MM.1S (cell line): ENCODE results near the gene REG4.

Experiments used
- DNase-seq: peaks from one replicate; pipeline ENCODE4 v3.0.0-alpha.2; 2015
- H2AFZ ChIP-seq: fragments of 300-600 bp; sonication (generic); 2 replicates; pipeline ENCODE4 v1.6.0; 2016; ENCODE audit warnings: antibody characterized with exemption, low read length
- H3F3A ChIP-seq: fragments of 300-600 bp; sonication (generic); 2 replicates; pipeline ENCODE4 v1.6.1; 2016; ENCODE audit warnings: mild to moderate bottlenecking, antibody characterized with exemption, low read length, moderate library complexity, mixed read lengths; ENCODE audit not compliant: insufficient read depth
- H3K27ac ChIP-seq: fragments of 300-600 bp; sonication (generic); 2 replicates; pipeline ENCODE4 v1.5.1; 2016; ENCODE audit warnings: mild to moderate bottlenecking, low read length
- H3K27me3 ChIP-seq: fragments of 300-600 bp; sonication (generic); replicated peaks from 2 replicates; pipeline ENCODE4 v1.6.0; 2016; ENCODE audit warnings: low read length; ENCODE audit not compliant: insufficient read depth
- H3K36me3 ChIP-seq: fragments of 300-600 bp; sonication (generic); replicated peaks from 2 replicates; pipeline ENCODE4 v1.6.1; 2016; ENCODE audit warnings: mild to moderate bottlenecking, low read length, mixed read lengths; ENCODE audit not compliant: insufficient read depth
- H3K4me1 ChIP-seq: fragments of 300-600 bp; sonication (generic); 2 replicates; pipeline ENCODE4 v1.6.1; 2016; ENCODE audit warnings: low read length, mixed read lengths
- H3K4me2 ChIP-seq: fragments of 300-600 bp; sonication (generic); 2 replicates; pipeline ENCODE4 v1.6.0; 2016; ENCODE audit warnings: low read depth, low read length
- H3K4me3 ChIP-seq: fragments of 300-600 bp; sonication (generic); 2 replicates; pipeline ENCODE4 v1.5.1; 2016; ENCODE audit warnings: low read length, mixed read lengths
- H3K79me2 ChIP-seq: fragments of 300-600 bp; sonication (generic); 2 replicates; pipeline ENCODE4 v1.6.1; 2016; ENCODE audit warnings: mixed run types, low read length, mixed read lengths
- H3K9ac ChIP-seq: fragments of 300-600 bp; sonication (generic); 2 replicates; pipeline ENCODE4 v1.6.1; 2016; ENCODE audit warnings: low read length, mixed read lengths
- H3K9me2 ChIP-seq: fragments of 300-600 bp; sonication (generic); replicated peaks from 2 replicates; pipeline ENCODE4 v1.6.1; 2016; ENCODE audit warnings: mild to moderate bottlenecking, low read length, mixed read lengths; ENCODE audit not compliant: insufficient read depth
- H3K9me3 ChIP-seq: fragments of 300-600 bp; sonication (generic); replicated peaks from 2 replicates; pipeline ENCODE4 v1.6.1; 2016; ENCODE audit warnings: mild to moderate bottlenecking, low read length, mixed read lengths; ENCODE audit not compliant: insufficient read depth
- H4K20me1 ChIP-seq: fragments of 300-600 bp; sonication (generic); 2 replicates; pipeline ENCODE4 v1.6.1; 2016; ENCODE audit warnings: mild to moderate bottlenecking, low read length, moderate library complexity, mixed read lengths; ENCODE audit not compliant: insufficient read depth
- EZH2 ChIP-seq: fragments of 300-600 bp; sonication (generic); optimal IDR thresholded peaks from 2 replicates; pipeline ENCODE3; 2017; ENCODE audit warnings: low read depth, mild to moderate bottlenecking, antibody characterized with exemption, low read length, mixed read lengths
- EZH2phosphoT487 ChIP-seq: fragments of 300-600 bp; sonication (generic); IDR thresholded peaks from 2 replicates; pipeline ENCODE4 v1.6.1; 2018; ENCODE audit warnings: antibody characterized with exemption, low read length
- TF ChIP-seq, protein P1 (sequence below): fragments of 300-600 bp; sonication (generic); IDR thresholded peaks from 2 replicates; pipeline ENCODE4 v1.5.1; 2016; ENCODE audit warnings: antibody characterized with exemption, low read length, mixed read lengths

Gene REG4

GRCh38 chr1:119752592-119752991 is 58.7 kb downstream of the REG4 start:
- H3K9me3 ChIP-seq = no peaks in the 10 kb centered on the region
- H3K27ac ChIP-seq = no peak overlapping the region
- H3K4me3 ChIP-seq = no peak overlapping the region
- TF ChIP-seq EZH2phosphoT487 = no peak
- TF ChIP-seq EZH2 = no peak
- DNase-seq = no peak
- H3K4me2 ChIP-seq = no peak overlapping the region
- H3F3A ChIP-seq = no peaks in the 10 kb centered on the region
- H4K20me1 ChIP-seq = no peaks in the 10 kb centered on the region
- no peaks in the 10 kb centered on the region for H3K9me2 ChIP-seq
- no peaks in the 10 kb centered on the region for H3K4me1 ChIP-seq
- H3K79me2 ChIP-seq = no peaks in the 10 kb centered on the region
- no peak overlapping the region for H2AFZ ChIP-seq
- H3K36me3 ChIP-seq = no peaks in the 10 kb centered on the region
- no peak overlapping the region for H3K9ac ChIP-seq
- no peaks in the 10 kb centered on the region for H3K27me3 ChIP-seq

- no peak for DNase-seq
- Histone ChIP-seq H3K27me3 (no peaks in the 10 kb centered on the region), H3K9me3 (no peaks in the 10 kb centered on the region), H3K36me3 (no peaks in the 10 kb centered on the region), H3K9ac (no peak overlapping the region), H3K79me2 (no peaks in the 10 kb centered on the region), H3K27ac (no peak overlapping the region), H3F3A (no peaks in the 10 kb centered on the region), H3K4me1 (0 out of 2 replicates have a peak, but pooled peaks cover 3% of the 10 kb centered on the region), H4K20me1 (no peaks in the 10 kb centered on the region), H3K4me3 (no peak overlapping the region), H2AFZ (no peak overlapping the region), H3K4me2 (no peak overlapping the region), H3K9me2 (no peaks in the 10 kb centered on the region)
- TF ChIP-seq EZH2phosphoT487 (no peak), EZH2 (no peak)
- TF ChIP-seq, protein P1, sequence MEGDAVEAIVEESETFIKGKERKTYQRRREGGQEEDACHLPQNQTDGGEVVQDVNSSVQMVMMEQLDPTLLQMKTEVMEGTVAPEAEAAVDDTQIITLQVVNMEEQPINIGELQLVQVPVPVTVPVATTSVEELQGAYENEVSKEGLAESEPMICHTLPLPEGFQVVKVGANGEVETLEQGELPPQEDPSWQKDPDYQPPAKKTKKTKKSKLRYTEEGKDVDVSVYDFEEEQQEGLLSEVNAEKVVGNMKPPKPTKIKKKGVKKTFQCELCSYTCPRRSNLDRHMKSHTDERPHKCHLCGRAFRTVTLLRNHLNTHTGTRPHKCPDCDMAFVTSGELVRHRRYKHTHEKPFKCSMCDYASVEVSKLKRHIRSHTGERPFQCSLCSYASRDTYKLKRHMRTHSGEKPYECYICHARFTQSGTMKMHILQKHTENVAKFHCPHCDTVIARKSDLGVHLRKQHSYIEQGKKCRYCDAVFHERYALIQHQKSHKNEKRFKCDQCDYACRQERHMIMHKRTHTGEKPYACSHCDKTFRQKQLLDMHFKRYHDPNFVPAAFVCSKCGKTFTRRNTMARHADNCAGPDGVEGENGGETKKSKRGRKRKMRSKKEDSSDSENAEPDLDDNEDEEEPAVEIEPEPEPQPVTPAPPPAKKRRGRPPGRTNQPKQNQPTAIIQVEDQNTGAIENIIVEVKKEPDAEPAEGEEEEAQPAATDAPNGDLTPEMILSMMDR = no peak
Measured at GRCh38 chr1:119748040-119748439, 63.2 kb downstream of the REG4 start.

DNA sequence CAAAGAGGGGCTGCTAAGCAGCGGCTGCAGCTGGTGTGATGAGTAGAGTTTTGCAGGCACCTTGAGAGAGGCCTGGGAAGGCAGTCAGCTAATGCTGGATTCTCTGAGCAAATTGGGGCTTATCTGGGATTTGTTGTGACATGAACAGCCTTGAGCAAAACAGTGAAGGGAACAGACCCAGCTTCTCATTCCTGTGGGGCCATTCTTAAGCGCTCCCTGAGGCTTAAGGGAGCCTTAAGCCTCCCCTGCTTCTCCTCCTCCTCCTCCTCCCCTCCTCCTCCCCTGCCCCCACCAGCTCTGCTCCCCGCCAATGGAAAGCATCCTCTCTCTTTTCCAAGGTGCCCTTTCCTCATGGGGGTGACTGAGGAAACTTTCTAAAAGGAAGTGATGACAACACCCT is 63.8 kb downstream of the REG4 start:
- 0 out of 2 replicates have a peak, but pooled peaks cover 3% of the 10 kb centered on the region for H3K4me1 ChIP-seq
- TF ChIP-seq EZH2phosphoT487 (no peak), EZH2 (no peak)
- TF ChIP-seq, protein P1 = no peak
- H4K20me1 ChIP-seq = no peaks in the 10 kb centered on the region
- no peak overlapping the region for H3K27ac ChIP-seq
- no peak overlapping the region for H3K9ac ChIP-seq
- H3K79me2 ChIP-seq = no peaks in the 10 kb centered on the region
- no peak for DNase-seq
- no peak overlapping the region for H3K4me3 ChIP-seq
- no peaks in the 10 kb centered on the region for H3F3A ChIP-seq
- no peaks in the 10 kb centered on the region for H3K27me3 ChIP-seq
- no peak overlapping the region for H2AFZ ChIP-seq
- H3K36me3 ChIP-seq = no peaks in the 10 kb centered on the region
- no peaks in the 10 kb centered on the region for H3K9me2 ChIP-seq
- H3K9me3 ChIP-seq = no peaks in the 10 kb centered on the region
- H3K4me2 ChIP-seq = no peak overlapping the region

DNA sequence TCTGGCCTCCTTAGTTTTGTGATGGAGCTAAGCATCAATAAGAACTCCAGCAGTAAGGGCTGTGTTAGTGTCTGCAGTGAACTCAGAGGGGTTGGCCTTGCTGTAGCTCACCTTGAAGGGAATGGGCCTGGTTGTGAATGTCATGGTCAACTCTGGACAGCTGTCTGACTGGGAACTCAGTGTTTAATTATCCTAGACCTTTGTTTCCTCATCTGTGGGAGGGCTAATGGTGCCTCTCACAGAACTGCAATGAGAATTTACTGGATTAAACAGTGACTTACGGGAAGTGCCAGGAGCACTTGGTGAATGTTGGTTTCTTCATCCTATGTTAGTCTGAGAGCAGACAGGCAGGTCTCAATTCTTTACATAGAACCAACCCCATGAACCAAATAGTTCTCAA is 66.2 kb downstream of the REG4 start:
- Histone ChIP-seq H3K36me3 (no peaks in the 10 kb centered on the region), H3K27ac (no peak overlapping the region), H3K79me2 (no peaks in the 10 kb centered on the region), H3F3A (no peaks in the 10 kb centered on the region), H3K9me3 (no peaks in the 10 kb centered on the region), H3K4me1 (0 out of 2 replicates have a peak, but pooled peaks cover 3% of the 10 kb centered on the region), H3K9ac (no peak overlapping the region), H3K4me2 (no peak overlapping the region), H3K27me3 (no peaks in the 10 kb centered on the region), H4K20me1 (no peaks in the 10 kb centered on the region), H2AFZ (no peak overlapping the region), H3K9me2 (no peaks in the 10 kb centered on the region), H3K4me3 (no peak overlapping the region)
- TF ChIP-seq EZH2 (no peak), EZH2phosphoT487 (no peak)
- TF ChIP-seq, protein P1 = no peak
- DNase-seq = no peak
